H1 (cell line): Measurements from ENCODE around the gene CTTNBP2NL. TPM values are rescaled to one million over a fixed set of nuclear protein-coding genes. Genes with fewer than 3 reads are reported as not detected.
A peak's percentile ranks its signal among the peaks of the same experiment; 100 is the strongest.

ENCODE experiments used
- CTCF ChIA-PET: fragments of 300-600 bp; sonication (Branson Sonifier 250); formaldehyde crosslinking; loops from one replicate; lab custom pipeline; 2021; ENCODE audit not compliant: partially characterized antibody; lab: Charles Lee
- POLR2A ChIA-PET: fragments of 300-600 bp; sonication (Branson Sonifier 250); formaldehyde crosslinking; loops from one replicate; lab custom pipeline; 2021; ENCODE audit warnings: inconsistent platforms; ENCODE audit not compliant: partially characterized antibody; lab: Charles Lee
- DNase-seq, 2 experiments: peaks; one replicate each; pipeline versions ENCODE4 v3.0.0 to v3.0.0-alpha.2; 2010 to 2022; ENCODE audit warnings: low spot score in 2 of 2, low read depth in 1 of 2, mixed read lengths in 1 of 2
- FAIRE-seq: peaks from 2 replicates; lab custom pipeline; 2011; peaks lifted over from hg19 to GRCh38; lab: Jason Lieb, UNC
- H2AFZ ChIP-seq: 2 replicates; pipeline ENCODE4 v1.8.1; 2012; ENCODE audit warnings: low read length, inconsistent platforms
- H2AK5ac ChIP-seq: 2 replicates; pipeline ENCODE4 v1.6.1; 2013; ENCODE audit warnings: low read depth, low read length
- H2BK120ac ChIP-seq: replicated peaks from 2 replicates; pipeline ENCODE3; 2013; ENCODE audit warnings: low read depth, low read length, inconsistent platforms
- H2BK12ac ChIP-seq: 2 replicates; pipeline ENCODE4 v1.6.1; 2013; ENCODE audit warnings: low read depth, low read length
- H2BK15ac ChIP-seq: 2 replicates; pipeline ENCODE4 v1.6.1; 2013; ENCODE audit warnings: low read length
- H2BK20ac ChIP-seq: 2 replicates; pipeline ENCODE4 v1.6.1; 2013; ENCODE audit warnings: low read length
- H2BK5ac ChIP-seq: 2 replicates; pipeline ENCODE4 v1.6.1; 2013; ENCODE audit warnings: low read depth, low read length
- H3K14ac ChIP-seq: 2 replicates; pipeline ENCODE4 v1.6.1; 2013; ENCODE audit warnings: inconsistent platforms; ENCODE audit not compliant: insufficient read length
- H3K18ac ChIP-seq: 2 replicates; pipeline ENCODE4 v1.6.1; 2013; ENCODE audit warnings: low read length; ENCODE audit errors: extremely low read depth
- H3K23ac ChIP-seq: 2 replicates; pipeline ENCODE4 v1.6.1; 2013; ENCODE audit warnings: inconsistent platforms; ENCODE audit not compliant: insufficient read length
- H3K23me2 ChIP-seq: 2 replicates; pipeline ENCODE4 v1.6.1; 2013; ENCODE audit warnings: low read depth, low read length
- H3K27ac ChIP-seq: 2 replicates; pipeline ENCODE4 v1.6.1; 2011; ENCODE audit warnings: low read depth, low read length, inconsistent platforms
- H3K27me3 ChIP-seq, 4 experiments: replicated peaks in 1 of 4; 1 replicate in 1 of 4; 2 replicates in 3 of 4; pipeline versions ENCODE4 v1.6.1 to v1.8.1; 2011 to 2013; ENCODE audit warnings: low read length in 3 of 4, mild to moderate bottlenecking in 3 of 4, inconsistent platforms in 2 of 4, mixed read lengths in 2 of 4, moderate library complexity in 1 of 4; ENCODE audit not compliant: control insufficient read depth in 3 of 4, insufficient read depth in 3 of 4; ENCODE audit errors: extremely low read depth in 1 of 4
- H3K36me3 ChIP-seq, 4 experiments: 2 replicates each; pipeline versions ENCODE4 v1.6.1 to v1.8.1; 2011 to 2013; ENCODE audit warnings: mild to moderate bottlenecking in 4 of 4, low read length in 3 of 4, moderate library complexity in 2 of 4, control low read depth in 1 of 4, inconsistent platforms in 1 of 4; ENCODE audit not compliant: insufficient read depth in 4 of 4, control insufficient read depth in 2 of 4
- H3K4ac ChIP-seq: replicated peaks from 2 replicates; pipeline ENCODE3; 2013; ENCODE audit warnings: low read length, low read depth, mixed read lengths, inconsistent platforms; ENCODE audit not compliant: insufficient read length
- H3K4me1 ChIP-seq, 4 experiments: replicated peaks in 1 of 4; 1 replicate in 1 of 4; 2 replicates in 3 of 4; pipeline versions ENCODE4 v1.6.1 to v1.8.1; 2011 to 2013; ENCODE audit warnings: low read length in 3 of 4, inconsistent platforms in 2 of 4, mixed read lengths in 1 of 4; ENCODE audit not compliant: insufficient read depth in 4 of 4, control insufficient read depth in 3 of 4
- H3K4me2 ChIP-seq, 2 experiments: 2 replicates each; pipeline versions ENCODE4 v1.6.1 to v1.8.1; 2011 to 2013; ENCODE audit warnings: low read depth in 2 of 2, low read length in 2 of 2, control low read depth in 1 of 2, inconsistent platforms in 1 of 2, mild to moderate bottlenecking in 1 of 2; ENCODE audit not compliant: insufficient read depth in 1 of 2
- H3K4me3 ChIP-seq, 4 experiments: fragments of 200-600, 300-600 bp in 1 of 4; sonication (generic), shearing (Covaris generic), sonication (Bioruptor Twin) in 1 of 4; 2 replicates each; pipeline versions ENCODE4 v1.5.1 to v1.8.1; 2011 to 2016; ENCODE audit warnings: low read length in 4 of 4, low read depth in 3 of 4, control low read depth in 2 of 4, inconsistent platforms in 2 of 4, mild to moderate bottlenecking in 2 of 4, mixed read lengths in 1 of 4, moderate library complexity in 1 of 4; ENCODE audit not compliant: insufficient read depth in 2 of 4; ENCODE audit errors: extremely low read depth in 1 of 4
- H3K56ac ChIP-seq: replicated peaks from 2 replicates; pipeline ENCODE3; 2013; ENCODE audit warnings: low read depth, mild to moderate bottlenecking, mixed read lengths, low read length, inconsistent platforms; ENCODE audit not compliant: insufficient read length
- H3K79me1 ChIP-seq: 2 replicates; pipeline ENCODE4 v1.6.1; 2013; ENCODE audit warnings: low read depth, low read length, control low read depth
- H3K79me2 ChIP-seq, 2 experiments: 2 replicates each; pipeline versions ENCODE4 v1.6.1 to v1.8.1; 2012 to 2013; ENCODE audit warnings: low read length in 2 of 2, mild to moderate bottlenecking in 2 of 2, inconsistent platforms in 1 of 2; ENCODE audit not compliant: insufficient read depth in 2 of 2, control insufficient read depth in 1 of 2
- H3K9ac ChIP-seq, 4 experiments: replicated peaks in 1 of 4; 1 replicate in 1 of 4; 2 replicates in 3 of 4; pipeline versions ENCODE4 v1.6.1 to v1.8.1; 2011 to 2013; ENCODE audit warnings: low read depth in 3 of 4, low read length in 3 of 4, control low read depth in 2 of 4, mild to moderate bottlenecking in 2 of 4, moderate library complexity in 2 of 4, inconsistent platforms in 1 of 4; ENCODE audit errors: extremely low read depth in 1 of 4
- H3K9me3 ChIP-seq, 2 experiments: 2 replicates each; pipeline versions ENCODE4 v1.6.1 to v1.8.1; 2012 to 2013; ENCODE audit warnings: mild to moderate bottlenecking in 2 of 2, moderate library complexity in 2 of 2, control low read depth in 1 of 2, inconsistent platforms in 1 of 2, low read depth in 1 of 2, low read length in 1 of 2, mixed read lengths in 1 of 2; ENCODE audit not compliant: insufficient read depth in 2 of 2
- H4K20me1 ChIP-seq, 2 experiments: replicated peaks in 1 of 2; 2 replicates each; pipeline versions ENCODE3 to v1.8.1; 2011 to 2013; ENCODE audit warnings: inconsistent platforms in 2 of 2, low read length in 2 of 2, mild to moderate bottlenecking in 1 of 2; ENCODE audit not compliant: insufficient read depth in 2 of 2, control insufficient read depth in 1 of 2
- H4K5ac ChIP-seq: 2 replicates; pipeline ENCODE4 v1.6.1; 2013; ENCODE audit warnings: low read length, low read depth, mixed read lengths, inconsistent platforms; ENCODE audit not compliant: insufficient read length
- H4K8ac ChIP-seq: 2 replicates; pipeline ENCODE4 v1.8.0; 2013; ENCODE audit warnings: mild to moderate bottlenecking, moderate library complexity, low read length, inconsistent platforms; ENCODE audit not compliant: insufficient read depth; ENCODE audit errors: extremely low read depth
- H4K91ac ChIP-seq: replicated peaks from 2 replicates; pipeline ENCODE3; 2013; ENCODE audit warnings: low read length, mixed read lengths, inconsistent platforms; ENCODE audit not compliant: insufficient read length
- EP300 ChIP-seq, 2 experiments: IDR thresholded peaks; 1 replicate in 1 of 2; 2 replicates in 1 of 2; pipeline ENCODE4 v1.6.1; 2011 to 2012; ENCODE audit warnings: low read depth in 2 of 2, low read length in 2 of 2, mild to moderate bottlenecking in 2 of 2, borderline replicate concordance in 1 of 2, inconsistent platforms in 1 of 2, moderate library complexity in 1 of 2
- EZH2 ChIP-seq: fragments of 200-600 bp; sonication (generic); IDR thresholded peaks from 2 replicates; pipeline ENCODE4 v1.7.1; 2012; ENCODE audit warnings: low read depth, mild to moderate bottlenecking, moderate library complexity, low read length, inconsistent platforms; ENCODE audit not compliant: severe bottlenecking
- SP2 ChIP-seq: IDR thresholded peaks from 2 replicates; pipeline ENCODE4 v1.6.1; 2012; ENCODE audit warnings: mild to moderate bottlenecking, low read length, inconsistent platforms
- TAF7 ChIP-seq: optimal IDR thresholded peaks from 2 replicates; pipeline ENCODE3; 2011; ENCODE audit warnings: low read depth, mild to moderate bottlenecking, inconsistent platforms, low read length, moderate library complexity, borderline replicate concordance
- TEAD4 ChIP-seq: IDR thresholded peaks from 2 replicates; pipeline ENCODE4 v1.6.1; 2012; ENCODE audit warnings: low read depth, low read length, inconsistent platforms, mixed read lengths
- WGBS, 2 experiments: shearing (Covaris generic) in 1 of 2; methylation state at CpG; one replicate each; pipeline versions ENCODE4 v1.1.6 to v1.1.7; 2013 to 2015; ENCODE audit warnings: low lambda C conversion rate in 2 of 2, mixed read lengths in 2 of 2, inconsistent platforms in 1 of 2, low coverage in 1 of 2, missing lambda C conversion rate in 1 of 2; ENCODE audit not compliant: insufficient replicate concordance in 2 of 2, insufficient coverage in 1 of 2, insufficient read length in 1 of 2; ENCODE audit errors: extremely low coverage in 1 of 2, missing lambda C conversion rate in 1 of 2; 5-methylcytosine and 5-hydroxymethylcytosine counted together
- polyA plus RNA-seq, 7 experiments: library from polyadenylated mRNA; depleted of rRNA in 3 of 7; stranded (reverse) in 5 of 7; unstranded in 2 of 7; fragments of >200 nt in 5 of 7; fragments of 200-250 nt in 2 of 7; gene quantifications; 1 replicate in 5 of 7; 2 replicates in 1 of 7; 4 replicates in 1 of 7; pipeline versions ENCODE4 v1.2.1 to v1.2.3, GENCODE V29; 2011 to 2013; ENCODE audit warnings: missing spikeins in 2 of 7, mixed read lengths in 2 of 7
- total RNA-seq: library from RNA; stranded (reverse); fragmentation: NEBNext Ultra II Directional; extraction: Animal tissue kit (Norgen Biotek cat#: 25700); gene quantifications from 2 replicates; pipeline ENCODE4 v1.2.1, GENCODE V29; 2021

Gene CTTNBP2NL
- total and polyA plus RNA-seq, 2 of the 8 experiments (the other 6 are each of a cell fraction or from before 2014, with no cell fraction given) = 6.4 to 35.1 TPM

DNA sequence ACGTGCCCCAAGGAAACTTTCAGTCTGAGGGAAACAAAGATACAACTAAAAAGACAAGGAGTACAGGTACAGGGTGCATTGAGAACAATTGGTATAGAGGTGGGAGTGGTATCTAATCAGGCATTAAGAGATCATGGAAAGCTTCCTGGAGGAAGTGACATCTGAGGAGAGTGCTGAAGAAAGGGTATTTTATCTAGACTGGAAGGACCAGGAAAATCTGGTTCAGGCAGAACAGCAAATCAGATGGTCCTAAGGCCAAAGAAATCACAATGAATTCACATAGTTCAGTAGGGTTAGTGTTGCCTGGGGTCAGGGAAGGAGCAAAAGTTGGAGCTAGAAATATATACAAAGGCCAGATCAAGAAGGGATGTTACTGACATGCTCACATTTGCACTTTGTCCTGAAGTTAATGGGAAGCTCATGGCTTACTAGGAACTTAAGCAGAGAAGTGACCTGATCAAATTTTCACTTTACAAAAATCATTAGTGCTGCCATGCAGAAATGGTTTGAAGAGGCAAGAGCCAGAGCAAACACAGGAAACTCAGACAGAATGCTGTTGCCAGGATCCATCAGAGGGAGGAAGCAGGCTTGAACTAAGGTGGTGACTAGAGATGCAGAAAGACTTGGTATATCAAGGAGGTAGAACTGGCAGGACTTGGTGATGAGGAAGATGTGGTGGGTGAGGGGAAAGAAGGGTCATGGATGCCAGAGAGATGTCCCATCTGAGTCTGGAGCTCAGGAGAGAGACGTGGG is 14.5 kb upstream of the CTTNBP2NL start:
- H3K23ac ChIP-seq = no peak overlapping the region
- no peak overlapping the region for H3K56ac ChIP-seq
- 80% methylated on average over 2 of the region's 2 CpGs; no CpG with 5 or more reads in 1 of the 2 experiments for WGBS, 2 experiments
- H4K8ac ChIP-seq = no peak overlapping the region
- no peaks in the 10 kb centered on the region for H3K4me1 ChIP-seq
- H2BK120ac ChIP-seq = no peak overlapping the region
- FAIRE-seq (no peak), DNase-seq (peak in 1 of 2 experiments; percentile 3)
- H3K4me3 ChIP-seq = no peak overlapping the region
- no peaks in the 10 kb centered on the region for H3K27me3 ChIP-seq
- H2BK12ac ChIP-seq = peak overlapping the region; percentile 75; the same call in 1 of the 2 replicates
- no peak overlapping the region for H3K14ac ChIP-seq
- H2AK5ac ChIP-seq = no peak overlapping the region
- H3K79me1 ChIP-seq = no peaks in the 10 kb centered on the region
- H4K91ac ChIP-seq = no peak overlapping the region
- H2BK20ac ChIP-seq = no peak overlapping the region
- ChIA-PET POLR2A (no interaction called here), CTCF (interaction anchor here (0.5 to 6.5 kb wide), 6 partner anchors 9 to 1516 kb away, joined by 3 to 34 read pairs (median 9); no protein-coding TSS in a partner anchor)
- no peak overlapping the region for H2AFZ ChIP-seq
- H4K20me1 ChIP-seq = no peaks in the 10 kb centered on the region
- no peak overlapping the region for H2BK15ac ChIP-seq
- H3K9ac ChIP-seq = no peak overlapping the region
- H4K5ac ChIP-seq = no peak overlapping the region
- no peaks in the 10 kb centered on the region for H3K9me3 ChIP-seq
- H3K23me2 ChIP-seq = no peaks in the 10 kb centered on the region; the same call in 1 of the 2 replicates
- no peaks in the 10 kb centered on the region for H3K36me3 ChIP-seq
- 0 out of 2 replicates have a peak overlapping the region, but pooled peaks have one; percentile 44 for H2BK5ac ChIP-seq
- H3K4ac ChIP-seq = no peak overlapping the region
- no peak overlapping the region for H3K4me2 ChIP-seq
- no peak overlapping the region for H3K27ac ChIP-seq
- H3K18ac ChIP-seq = no peak overlapping the region
- H3K79me2 ChIP-seq = no peaks in the 10 kb centered on the region
- TF ChIP-seq SP2 (no peak), EZH2 (no peak), EP300 (IDR thresholded peaks at IDR 0.05; ENCODE audit: borderline replicate concordance in 1 of 2, low read depth in 2 of 2, low read length in 2 of 2) (no peak), TAF7 (no peak), TEAD4 (no peak)
